A673 (cell line): ENCODE results near the gene HOOK2. TPM values are rescaled to one million over a fixed set of nuclear protein-coding genes. Genes with fewer than 3 reads are reported as not detected.

Experiments used
- BruUV-seq: library from RNA; stranded (reverse); fragments of 400-500 nt; replicated peaks from 2 replicates; lab custom pipeline; 2021; lab: Mats Ljungman, UMichigan
- CTCF ChIA-PET: fragments of 300-600 bp; sonication (Branson Sonifier 250); formaldehyde crosslinking; loops from one replicate; lab custom pipeline; 2022; ENCODE audit warnings: antibody characterized with exemption; lab: Charles Lee
- POLR2A ChIA-PET: fragments of 300-600 bp; sonication (Branson Sonifier 250); formaldehyde crosslinking; loops from one replicate; lab custom pipeline; 2022; ENCODE audit warnings: antibody characterized with exemption; ENCODE audit not compliant: low non-redundant PET; lab: Charles Lee
- DNase-seq: peaks from one replicate; pipeline ENCODE4 v3.0.0-alpha.2; 2015; ENCODE audit warnings: low spot score
- H3K27ac ChIP-seq: fragments of 200-600 bp; sonication (generic); 2 replicates; pipeline ENCODE4 v1.5.1; 2016; ENCODE audit warnings: mixed run types, low read depth, mild to moderate bottlenecking, mixed read lengths, antibody characterized with exemption, low read length; ENCODE audit not compliant: poor library complexity, severe bottlenecking
- H3K27me3 ChIP-seq: fragments of 200-600 bp; sonication (generic); replicated peaks from 2 replicates; pipeline ENCODE4 v1.6.1; 2017; ENCODE audit warnings: mixed run types, low read depth, mild to moderate bottlenecking, mixed read lengths, antibody characterized with exemption, low read length; ENCODE audit not compliant: insufficient read depth, poor library complexity
- H3K36me3 ChIP-seq: fragments of 200-600 bp; sonication (generic); 2 replicates; pipeline ENCODE4 v1.6.1; 2016; ENCODE audit warnings: mixed run types, mild to moderate bottlenecking, mixed read lengths, antibody characterized with exemption, low read length; ENCODE audit not compliant: insufficient read depth, poor library complexity, severe bottlenecking
- H3K4me1 ChIP-seq: fragments of 200-600 bp; sonication (generic); 2 replicates; pipeline ENCODE4 v1.6.1; 2017; ENCODE audit warnings: mixed run types, mild to moderate bottlenecking, mixed read lengths, antibody characterized with exemption, low read length; ENCODE audit not compliant: insufficient read depth, poor library complexity, severe bottlenecking
- H3K4me3 ChIP-seq: fragments of 200-600 bp; sonication (generic); 2 replicates; pipeline ENCODE4 v1.5.1; 2016; ENCODE audit warnings: low read depth, mixed run types, mild to moderate bottlenecking, mixed read lengths, low read length; ENCODE audit not compliant: poor library complexity, severe bottlenecking
- H3K9me3 ChIP-seq: fragments of 200-600 bp; sonication (generic); 2 replicates; pipeline ENCODE4 v1.6.1; 2016; ENCODE audit warnings: mixed run types, low read depth, mild to moderate bottlenecking, mixed read lengths, antibody characterized with exemption, low read length; ENCODE audit not compliant: poor library complexity, severe bottlenecking
- CTCF ChIP-seq: fragments of 300-800, 200-600 bp; sonication (generic); conservative IDR thresholded peaks from 2 replicates; pipeline ENCODE4 v1.5.1; 2017; ENCODE audit warnings: low read depth, mild to moderate bottlenecking, antibody characterized with exemption, low read length, moderate library complexity, mixed read lengths
- EZH2 ChIP-seq: fragments of 200-600 bp; sonication (generic); IDR thresholded peaks from 2 replicates; pipeline ENCODE4 v1.6.1; 2017; ENCODE audit warnings: borderline replicate concordance, low read depth, mild to moderate bottlenecking, mixed read lengths, antibody characterized with exemption, low read length; ENCODE audit not compliant: poor library complexity, severe bottlenecking
- intact Hi-C: fragments of 100-400 bp; cut with micrococcal nuclease; formaldehyde crosslinking; loops from one replicate; pipeline ENCODE4 v1.10.0; 2022; ENCODE audit not compliant: unreplicated experiment
- total RNA-seq: library from RNA; stranded (reverse); gene quantifications from 2 replicates; pipeline ENCODE4 v1.2.3, GENCODE V29; 2021

The HOOK2 gene
- total RNA-seq, 1 experiment from 2014 or later = 25.8 TPM

- no peak for DNase-seq
- TF ChIP-seq EZH2 = no peak
- no peak for TF ChIP-seq CTCF
- Histone ChIP-seq H3K4me1 (peaks cover 27% of the 10 kb centered on the region), H3K4me3 (no peak overlapping the region), H3K27me3 (no peaks in the 10 kb centered on the region), H3K9me3 (no peaks in the 10 kb centered on the region), H3K36me3 (peaks cover 18% of the 10 kb centered on the region), H3K27ac (no peak overlapping the region)
- ChIA-PET CTCF (no interaction called here), POLR2A (no interaction called here)
- no TSS peak for BruUV-seq
- intact Hi-C loops = no loop called here
These were observed 30.0 kb downstream of the HOOK2 start for GRCh38 chr19:12745166-12745897.

GRCh38 chr19:12737835-12738351 lies 37.5 kb downstream of the HOOK2 start:
- H3K27me3 ChIP-seq = no peaks in the 10 kb centered on the region
- TF ChIP-seq CTCF = no peak
- TF ChIP-seq EZH2 = no peak
- ChIA-PET POLR2A (no interaction called here), CTCF (interaction anchor here (1.2 to 1.6 kb wide), 2 partner anchors 20 to 23 kb away, joined by 6 to 8 read pairs; no protein-coding TSS in a partner anchor)
- no TSS peak for BruUV-seq
- H3K4me3 ChIP-seq = peak overlapping the region; percentile 69
- peaks cover 19% of the 10 kb centered on the region for H3K4me1 ChIP-seq
- no peak for DNase-seq
- H3K36me3 ChIP-seq = peaks cover 12% of the 10 kb centered on the region
- intact Hi-C loops = loop anchor here (2.0 kb wide), 1 partner anchor 65 kb away; the partner anchor contains the start of gene THSD8
- H3K27ac ChIP-seq = peak overlapping the region; percentile 98
- H3K9me3 ChIP-seq = no peaks in the 10 kb centered on the region

GRCh38 chr19:12736995-12737834 lies 38.1 kb downstream of the HOOK2 start, which contains the start of gene GET3:
Gene GET3, plus strand, starts transcription at chr19:12737497. Its CDS starts 9 bp downstream, at chr19:12737506.
- H3K36me3 ChIP-seq = peaks cover 14% of the 10 kb centered on the region
- no peak for TF ChIP-seq EZH2
- TF ChIP-seq CTCF = no peak
- ChIA-PET CTCF (interaction anchor here (0.6 to 1.6 kb wide), 4 partner anchors 14 to 372 kb away, joined by 3 to 8 read pairs (median 4); partner anchors contain the start of gene ZNF442), POLR2A (interaction anchor here (0.6 to 0.7 kb wide), 2 partner anchors 56 to 66 kb away, joined by 3 to 5 read pairs; no protein-coding TSS in a partner anchor)
- intact Hi-C loops = loop anchor here (2.0 kb wide), 1 partner anchor 66 kb away; the partner anchor contains the start of gene THSD8
- H3K27me3 ChIP-seq = no peaks in the 10 kb centered on the region
- H3K4me1 ChIP-seq = peaks cover 21% of the 10 kb centered on the region
- H3K9me3 ChIP-seq = no peaks in the 10 kb centered on the region
- BruUV-seq = TSS peak; percentile 57
- peak; percentile 99 for DNase-seq
- H3K4me3 ChIP-seq = peak within 1 kb of the TSS; percentile 69
- H3K27ac ChIP-seq = peak within 1 kb of the TSS; percentile 98
